Stimulated activated CD8-positive, alpha-beta memory T cell treated with anti-CD3 and anti-CD28 coated beads, Interleukin-12 subunit alpha, Interleukin-12 subunit beta, amount 100 ng/mL, for 1 hour (primary cell): Measurements from ENCODE around the gene MARF1.
"Not testable (repeated sequence)": the region's sequence is repeated elsewhere in the genome, so short reads cannot be mapped to it uniquely, and the experiment has no call there.

Source experiments
- DNase-seq: peaks from one replicate; pipeline ENCODE4 v3.0.0-alpha.2; 2020; ENCODE audit warnings: low read depth

Gene MARF1

DNA sequence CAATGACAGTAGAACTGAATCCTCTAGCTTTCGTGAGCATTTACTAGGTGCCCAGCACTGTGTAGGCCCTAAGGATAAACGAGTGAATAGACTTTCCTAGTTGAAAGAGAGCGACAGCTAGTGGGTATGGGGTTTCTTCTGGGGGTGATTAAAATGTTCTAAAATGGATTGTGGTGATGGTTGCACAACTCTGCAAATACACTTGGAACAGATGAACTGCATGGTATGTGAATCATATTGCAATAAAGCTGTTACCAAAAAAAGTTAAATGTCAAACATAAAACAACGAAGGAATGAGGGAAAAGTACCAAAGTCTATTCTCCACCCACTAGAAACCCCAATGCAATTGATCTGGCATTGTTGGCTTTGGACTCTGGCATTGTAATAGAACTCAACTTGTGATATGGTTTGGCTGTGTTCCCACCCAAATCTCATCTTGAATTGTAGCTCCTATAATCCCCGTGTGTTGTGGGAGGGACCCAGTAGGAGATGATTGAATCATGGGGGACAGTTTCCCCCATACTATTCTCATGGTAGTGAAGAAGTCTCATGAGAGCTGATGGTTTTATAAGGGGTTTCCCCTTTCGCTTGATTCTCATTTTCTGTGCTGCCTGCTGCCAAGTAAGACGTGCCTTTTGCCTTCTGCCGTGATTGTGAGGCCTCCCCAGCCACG is 70.5 kb downstream of the MARF1 start:
- DNase-seq = no peak

- no peak for DNase-seq
Measured at GRCh38 chr16:15571557-15571956, 71.4 kb downstream of the MARF1 start.

- DNase-seq = not testable (repeated sequence)
Measured at GRCh38 chr16:15570666-15571065, 72.3 kb downstream of the MARF1 start.

GRCh38 chr16:15567823-15568222 is 75.1 kb downstream of the MARF1 start:
- no peak for DNase-seq

DNA sequence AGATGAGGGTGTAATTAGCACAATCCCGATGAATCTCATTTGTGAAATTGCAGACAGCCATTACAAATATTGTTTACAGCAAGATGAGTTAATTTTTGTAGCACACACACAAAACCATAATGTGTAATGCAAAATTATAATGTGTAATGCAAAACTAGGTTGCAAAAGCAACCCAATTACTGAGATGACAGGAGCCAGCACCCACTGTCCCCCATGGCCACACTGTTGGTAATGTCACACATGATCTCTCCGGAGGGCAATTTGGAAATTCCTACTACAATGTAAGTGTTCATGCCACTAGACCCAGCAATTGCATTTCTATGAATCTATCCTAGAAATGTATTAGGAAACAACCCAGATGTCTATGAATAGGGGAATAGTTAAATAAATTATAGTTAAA is 76.9 kb downstream of the MARF1 start:
- DNase-seq = no peak

DNA sequence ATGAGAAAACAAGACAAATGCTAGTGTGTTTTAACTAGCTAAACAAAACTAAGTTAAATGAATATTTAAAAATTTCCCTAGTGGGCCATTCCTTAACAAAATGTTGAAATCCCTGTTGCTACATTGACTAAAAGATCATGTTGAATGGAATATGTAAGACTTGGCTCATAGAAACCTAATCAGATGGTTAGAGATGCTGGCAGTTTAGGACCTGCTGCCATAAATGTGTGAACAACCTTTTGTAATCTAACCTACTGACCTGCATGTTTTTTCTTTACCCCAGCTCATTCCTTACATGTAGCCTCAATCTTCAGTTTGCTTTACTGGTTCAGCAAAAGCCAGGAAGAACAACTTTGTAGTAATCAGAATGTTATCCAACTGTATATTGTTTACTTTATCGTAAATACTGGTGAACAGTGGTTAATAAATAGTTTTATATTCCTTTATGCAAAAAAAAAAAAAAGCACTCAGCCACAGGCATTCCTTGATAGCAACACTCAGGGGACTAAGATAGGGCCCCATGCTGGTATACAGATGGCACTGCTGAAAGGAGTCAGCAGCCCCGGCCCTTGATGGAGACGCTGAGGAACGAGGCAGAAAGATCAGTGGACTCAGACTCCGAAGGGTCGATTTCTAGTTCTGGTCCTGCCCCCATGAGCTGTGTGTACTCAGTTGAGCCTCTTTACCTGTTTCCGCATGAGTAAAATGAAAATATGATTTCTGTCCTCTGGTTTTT is 78.2 kb downstream of the MARF1 start:
- no peak for DNase-seq

- no peak for DNase-seq
Measured at GRCh38 chr16:15559176-15559575, 83.8 kb downstream of the MARF1 start.

DNA sequence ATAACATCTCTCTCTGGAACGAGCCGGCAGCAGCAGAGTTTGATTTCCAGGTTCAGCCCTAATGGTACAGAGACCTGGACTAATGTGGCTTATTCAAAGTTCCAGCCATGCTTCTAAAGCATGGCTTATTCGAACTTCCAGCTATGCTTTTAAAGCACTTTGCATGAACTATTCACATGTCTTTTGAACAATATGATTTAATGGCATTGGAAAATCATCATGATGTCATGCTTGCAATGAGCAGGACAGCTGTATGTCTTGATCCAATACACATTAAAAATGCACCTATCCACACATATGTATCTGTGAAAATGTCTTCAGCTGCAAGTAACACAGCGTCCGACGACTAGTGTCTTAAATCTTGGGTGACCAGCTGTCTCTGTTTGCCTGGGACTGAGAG is 85.7 kb downstream of the MARF1 start:
- no peak for DNase-seq

DNA sequence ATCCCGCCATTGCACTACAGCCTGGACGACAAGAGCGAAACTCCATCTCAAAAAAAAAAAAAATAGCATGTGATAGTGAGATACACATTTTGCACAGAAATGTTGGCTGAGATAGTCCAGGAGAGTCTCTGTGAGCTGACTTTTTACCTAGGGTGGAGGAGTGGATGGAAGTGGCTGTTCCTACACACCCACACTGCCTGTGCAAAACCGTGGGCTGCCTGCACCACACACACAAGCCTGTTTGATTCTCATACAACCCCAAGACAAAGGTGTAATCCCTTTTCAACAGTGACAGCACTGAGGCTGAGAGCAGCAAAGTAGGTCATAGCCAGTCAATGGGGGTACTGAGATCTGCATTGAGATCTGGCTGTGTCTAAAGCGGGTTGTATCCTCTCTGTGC is 86.8 kb downstream of the MARF1 start:
- DNase-seq = no peak

DNA sequence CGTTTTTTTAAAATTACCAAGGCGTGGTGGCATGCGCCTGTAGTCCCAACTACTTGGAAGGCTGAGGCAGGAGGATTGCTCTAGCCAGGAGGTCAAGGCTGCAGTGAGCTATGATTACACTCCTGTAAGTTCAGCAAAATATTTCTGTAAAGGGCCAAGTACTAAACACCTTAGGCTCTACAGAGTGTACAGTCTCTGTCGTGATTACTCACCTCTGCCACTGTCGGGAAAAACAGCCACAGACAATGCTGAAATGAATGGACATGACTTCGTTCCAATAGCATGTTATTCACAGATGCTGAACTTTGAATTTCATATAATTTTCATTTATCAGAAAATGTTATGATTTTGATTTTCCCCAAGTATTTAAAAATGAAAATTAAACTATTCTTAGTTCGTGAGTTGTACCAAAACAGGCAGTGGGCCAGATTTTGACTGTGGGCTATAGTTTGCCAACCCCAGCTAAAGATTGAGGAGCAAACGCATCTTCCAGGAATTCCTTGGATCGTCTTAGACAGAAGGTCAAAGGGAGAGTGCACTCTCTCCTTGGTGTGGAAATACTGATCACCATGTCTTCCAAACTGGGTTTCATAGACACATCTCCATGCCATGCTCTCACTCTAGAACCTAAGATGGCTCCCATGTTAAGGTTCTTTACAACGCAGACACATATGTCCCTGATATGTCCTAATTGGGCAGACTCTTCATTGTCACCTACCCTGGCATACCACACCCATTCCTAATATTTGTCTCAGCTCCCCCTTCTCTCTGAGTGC is 89.5 kb downstream of the MARF1 start:
- no peak for DNase-seq

- no peak for DNase-seq
Measured at GRCh38 chr16:15552507-15552906, 90.4 kb downstream of the MARF1 start.

DNA sequence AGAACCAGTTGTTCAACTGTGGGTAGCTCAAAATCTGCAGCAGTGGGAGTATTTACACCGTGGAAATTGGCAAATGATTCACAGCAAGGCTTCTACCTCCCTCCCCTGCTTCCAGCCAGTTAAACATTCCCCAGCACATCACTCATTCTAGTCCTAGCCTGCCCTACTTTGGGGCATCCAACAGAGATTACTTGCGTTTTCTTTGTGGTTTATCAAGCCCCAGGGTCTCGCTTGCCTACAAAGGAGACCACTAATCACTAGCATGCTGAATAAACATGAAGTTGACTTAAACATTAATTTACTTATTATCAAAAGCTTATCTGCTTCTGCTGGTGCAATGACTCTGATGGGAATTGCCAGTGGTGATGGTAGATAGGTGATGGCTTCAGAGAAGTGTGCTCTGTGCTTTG is 94.5 kb downstream of the MARF1 start:
- no peak for DNase-seq

DNA sequence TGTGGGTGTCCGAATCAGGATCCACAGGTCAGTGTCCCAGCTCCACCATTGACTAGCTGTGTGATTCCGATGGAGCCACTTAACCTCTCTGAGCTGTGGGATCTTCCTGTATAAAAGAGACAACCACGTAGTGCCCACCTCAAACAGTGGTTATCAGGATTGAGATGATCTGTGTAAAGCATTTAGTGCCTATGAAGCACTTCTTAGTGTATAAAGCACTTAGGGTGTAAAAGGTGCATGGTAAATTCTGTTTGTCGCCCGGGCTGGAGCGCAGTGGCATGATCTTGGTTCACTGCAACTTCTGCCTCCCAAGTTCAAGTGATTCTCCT is 95.2 kb downstream of the MARF1 start:
- no peak for DNase-seq

- DNase-seq = not testable (repeated sequence)
Measured at GRCh38 chr16:15547072-15547767, 95.7 kb downstream of the MARF1 start.

DNA sequence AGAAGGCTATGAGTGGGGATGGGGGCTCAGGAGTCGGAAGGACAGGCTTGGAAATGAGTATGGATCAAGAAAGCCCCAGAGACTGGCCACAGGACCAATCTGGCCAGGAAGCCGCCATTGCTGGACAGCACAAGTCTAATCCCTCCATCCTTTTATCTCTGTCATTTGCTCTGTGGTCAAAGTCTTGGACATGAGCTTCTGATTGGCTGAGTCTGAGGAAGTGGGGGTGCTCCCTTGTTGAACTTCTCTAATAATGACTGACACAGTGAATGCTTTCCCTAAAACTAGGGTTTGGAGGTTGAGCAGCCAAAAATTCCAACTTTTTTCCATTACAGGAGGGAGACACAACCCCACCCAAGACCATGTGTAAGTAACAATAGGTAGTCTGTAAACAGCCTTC is 97.4 kb downstream of the MARF1 start:
- DNase-seq = no peak

DNA sequence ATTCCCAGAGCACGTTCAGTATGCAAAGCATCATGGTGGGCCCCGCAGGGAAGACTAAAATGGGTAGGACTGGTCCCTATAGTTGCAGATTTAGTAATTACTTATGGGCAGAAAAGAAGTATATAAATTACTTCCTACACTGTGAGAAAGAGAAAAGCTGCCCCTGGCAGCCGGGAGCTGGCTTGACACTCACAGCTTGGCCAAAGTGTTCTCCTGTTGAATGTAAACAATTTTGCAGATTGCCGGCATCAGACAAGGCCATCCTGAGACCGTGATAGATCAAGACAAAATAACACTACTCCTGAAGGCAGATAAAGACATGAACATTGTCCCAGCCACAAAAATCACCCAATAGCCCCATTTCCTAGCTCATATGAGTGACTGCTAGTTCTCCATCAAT is 98.5 kb downstream of the MARF1 start:
- DNase-seq = no peak
